ENCODE data around the gene SAMD13.

- peak; percentile 78 for TF ChIP-seq POLR2A (IDR thresholded peaks at IDR 0.05; ENCODE audit: low read length)
- TF ChIP-seq GATA1 (IDR thresholded peaks at IDR 0.05; ENCODE audit: low read depth, low read length): no peak
Measured at GRCh38 chr1:84298328-84298683, 3.2 kb upstream of the SAMD13 start.
